Activated CD8-positive, alpha-beta T cell treated with anti-CD3 and anti-CD28 coated beads for 36 hours (primary cell): Measurements from ENCODE around the gene SLC25A47. TPM values are rescaled to one million over a fixed set of nuclear protein-coding genes. Genes with fewer than 3 reads are reported as not detected.

Experiments used
- ATAC-seq: fragments of 200-7000 bp; cut with Tn5 transposase; one replicate; pipeline ENCODE4 v1.10.0; 2021; ENCODE audit warnings: mild to moderate bottlenecking, moderate library complexity
- CTCF ChIA-PET: fragments of 350-600 bp; sonication (Branson Sonifier 250); formaldehyde crosslinking; loops from one replicate; lab custom pipeline; 2021; ENCODE audit warnings: antibody characterized with exemption; lab: Charles Lee
- POLR2A ChIA-PET: fragments of 350-600 bp; sonication (Branson Sonifier 250); formaldehyde crosslinking; loops from one replicate; lab custom pipeline; 2021; ENCODE audit warnings: antibody characterized with exemption; lab: Charles Lee
- DNase-seq: peaks from one replicate; pipeline ENCODE4 v3.0.0-alpha.2; 2020
- H3K27ac Mint-ChIP-seq: one replicate; pipeline ENCODE4 v1.8.0; 2021; ENCODE audit warnings: mild to moderate bottlenecking, mixed read lengths
- H3K27me3 Mint-ChIP-seq: one replicate; pipeline ENCODE4 v1.8.0; 2021; ENCODE audit warnings: mixed read lengths
- H3K36me3 Mint-ChIP-seq: one replicate; pipeline ENCODE4 v1.8.0; 2021; ENCODE audit warnings: low read depth, mixed read lengths
- H3K4me1 Mint-ChIP-seq: one replicate; pipeline ENCODE4 v1.8.0; 2021; ENCODE audit warnings: low read depth, mixed read lengths
- H3K4me3 Mint-ChIP-seq: one replicate; pipeline ENCODE4 v1.8.0; 2021; ENCODE audit warnings: mild to moderate bottlenecking, moderate library complexity, mixed read lengths
- H3K9me3 Mint-ChIP-seq: one replicate; pipeline ENCODE4 v1.8.0; 2021; ENCODE audit warnings: mixed read lengths
- CTCF ChIP-seq: fragments of 200-600 bp; IDR thresholded peaks from one replicate; pipeline ENCODE4 v1.8.0; 2022; ENCODE audit warnings: antibody characterized with exemption, mild to moderate bottlenecking
- intact Hi-C: fragments of 100-400 bp; cut with micrococcal nuclease; formaldehyde crosslinking; loops from one replicate; pipeline ENCODE4 v1.10.0; 2022
- total RNA-seq, 2 experiments: library from RNA; stranded (reverse); gene quantifications; one replicate each; pipeline ENCODE4 v1.2.3, GENCODE V29; 2021

SLC25A47 gene
- not detected for total RNA-seq

- Mint-ChIP-seq H3K27me3 (no peaks in the 10 kb centered on the region), H3K27ac (no peak within 1 kb of the TSS), H3K36me3 (no peaks in the 10 kb centered on the region), H3K4me3 (no peak within 1 kb of the TSS), H3K9me3 (no peaks in the 10 kb centered on the region), H3K4me1 (peaks cover 1% of the 10 kb centered on the region)
- intact Hi-C loops, result no loop called here
- DNase-seq (no peak), ATAC-seq (no peak)
- no peak for TF ChIP-seq CTCF
- ChIA-PET CTCF (no interaction called here), POLR2A (interaction anchor here (1.4 kb wide), 1 partner anchor 9 kb away, joined by 4 read pairs; no protein-coding TSS in a partner anchor)
Observed at GRCh38 chr14:100323121-100323941, at the start of gene SLC25A47. Gene SLC25A47 (plus strand): TSS chr14:100323339. CDS start chr14:100323415, 76 bp downstream.

- no peak overlapping the region for H3K4me3 Mint-ChIP-seq
- intact Hi-C loops, result no loop called here
- peaks cover 63% of the 10 kb centered on the region for H3K4me1 Mint-ChIP-seq
- H3K27me3 Mint-ChIP-seq, result no peaks in the 10 kb centered on the region
- H3K9me3 Mint-ChIP-seq, result no peaks in the 10 kb centered on the region
- CTCF ChIA-PET, result interaction anchor here (1.0 to 5.7 kb wide), 4 partner anchors 10 to 81 kb away, joined by 3 to 39 read pairs (median 9); no protein-coding TSS in a partner anchor
- ATAC-seq (no peak), DNase-seq (no peak)
- peak overlapping the region; percentile 59 for H3K27ac Mint-ChIP-seq
- POLR2A ChIA-PET, result no interaction called here
- H3K36me3 Mint-ChIP-seq, result peaks cover 37% of the 10 kb centered on the region
- no peak for TF ChIP-seq CTCF
Observed at GRCh38 chr14:100274250-100274649, 48.9 kb upstream of the SLC25A47 start.

GRCh38 chr14:100275214-100275613 is 47.9 kb upstream of the SLC25A47 start:
- ChIA-PET CTCF (interaction anchor here (1.3 to 5.7 kb wide), 2 partner anchors 9 to 82 kb away, joined by 6 to 39 read pairs; no protein-coding TSS in a partner anchor), POLR2A (no interaction called here)
- ATAC-seq (peak; percentile 53), DNase-seq (no peak)
- Mint-ChIP-seq H3K27ac (peak overlapping the region; percentile 59), H3K4me3 (no peak overlapping the region), H3K27me3 (no peaks in the 10 kb centered on the region), H3K4me1 (peaks cover 65% of the 10 kb centered on the region), H3K9me3 (no peaks in the 10 kb centered on the region), H3K36me3 (peaks cover 37% of the 10 kb centered on the region)
- TF ChIP-seq CTCF, result no peak
- intact Hi-C loops, result no loop called here

GRCh38 chr14:100278702-100279101 is 44.4 kb upstream of the SLC25A47 start:
- H3K4me1 Mint-ChIP-seq, result peaks cover 53% of the 10 kb centered on the region
- peak overlapping the region; percentile 70 for H3K27ac Mint-ChIP-seq
- no peaks in the 10 kb centered on the region for H3K27me3 Mint-ChIP-seq
- H3K36me3 Mint-ChIP-seq, result peaks cover 34% of the 10 kb centered on the region
- no peak for TF ChIP-seq CTCF
- peak; percentile 46 for ATAC-seq
- ChIA-PET CTCF (interaction anchor here (0.9 to 2.6 kb wide), 6 partner anchors 9 to 86 kb away, joined by 3 to 5 read pairs (median 4); no protein-coding TSS in a partner anchor), POLR2A (interaction anchor here (0.6 to 1.0 kb wide), 4 partner anchors 22 to 92 kb away, joined by 3 to 4 read pairs (median 3); no protein-coding TSS in a partner anchor)
- DNase-seq, result no peak
- no peaks in the 10 kb centered on the region for H3K9me3 Mint-ChIP-seq
- H3K4me3 Mint-ChIP-seq, result no peak overlapping the region
- intact Hi-C loops, result no loop called here

- CTCF ChIA-PET, result interaction anchor here (0.9 to 2.6 kb wide), 6 partner anchors 9 to 86 kb away, joined by 3 to 5 read pairs (median 4); no protein-coding TSS in a partner anchor
- no peaks in the 10 kb centered on the region for H3K9me3 Mint-ChIP-seq
- peak overlapping the region; percentile 70 for H3K27ac Mint-ChIP-seq
- POLR2A ChIA-PET, result interaction anchor here (0.9 to 1.0 kb wide), 2 partner anchors 22 to 91 kb away, joined by 3 to 4 read pairs; no protein-coding TSS in a partner anchor
- intact Hi-C loops, result no loop called here
- peaks cover 49% of the 10 kb centered on the region for H3K4me1 Mint-ChIP-seq
- no peak overlapping the region for H3K4me3 Mint-ChIP-seq
- DNase-seq (no peak), ATAC-seq (no peak)
- peaks cover 33% of the 10 kb centered on the region for H3K36me3 Mint-ChIP-seq
- no peaks in the 10 kb centered on the region for H3K27me3 Mint-ChIP-seq
- TF ChIP-seq CTCF, result no peak
Observed at GRCh38 chr14:100279133-100279532, 44.0 kb upstream of the SLC25A47 start.
